ENCODE measurements around the gene CNOT11. TPM values are rescaled to one million over a fixed set of nuclear protein-coding genes. Genes with fewer than 3 reads are reported as not detected.
"Not testable (repeated sequence)": the region's sequence is repeated elsewhere in the genome, so short reads cannot be mapped to it uniquely, and the experiment has no call there.

CNOT11 gene
- total and polyA plus RNA-seq, 2 experiments from 2014 or later = 22.6 to 33.3 TPM

GRCh38 chr2:101219246-101219645 lies 33.4 kb upstream of the CNOT11 start:
- in situ Hi-C loops (cut with MboI) = loop anchor here (25.0 kb wide), 1 partner anchor 607 kb away; no protein-coding TSS in a partner anchor
- no peaks in the 10 kb centered on the region for H3F3A ChIP-seq (ENCODE audit: insufficient read depth)
- no peak overlapping the region for H3K9ac ChIP-seq
- no peaks in the 10 kb centered on the region for H3K79me2 ChIP-seq (ENCODE audit: insufficient read depth)
- H3K27ac ChIP-seq = no peak overlapping the region
- H3K36me3 ChIP-seq (ENCODE audit: low read depth) = no peaks in the 10 kb centered on the region
- TF ChIP-seq EZH2phosphoT487 (IDR thresholded peaks at IDR 0.05; ENCODE audit: insufficient read depth, low read depth) = no peak
- TF ChIP-seq EZH2 (IDR thresholded peaks at IDR 0.05; ENCODE audit: insufficient read depth, poor library complexity, severe bottlenecking) = no peak
- WGBS, 2 experiments (ENCODE audit: low coverage in 1 of 2, low lambda C conversion rate in 2 of 2, missing lambda C conversion rate in 2 of 2) = 88 to 93% methylated on average over 7 of the region's 7 CpGs
- no peaks in the 10 kb centered on the region for H3K27me3 ChIP-seq (replicated peaks; ENCODE audit: insufficient read depth)
- no peak for DNase-seq
- H3K4me2 ChIP-seq (ENCODE audit: unreplicated experiment) = no peak overlapping the region
- no peaks in the 10 kb centered on the region for H3K9me2 ChIP-seq (ENCODE audit: insufficient read depth)
- no peaks in the 10 kb centered on the region for H3K9me3 ChIP-seq (ENCODE audit: low read depth)
- no peaks in the 10 kb centered on the region for H4K20me1 ChIP-seq (ENCODE audit: insufficient read depth)
- no peak overlapping the region for H3K4me3 ChIP-seq
- H2AFZ ChIP-seq = no peak overlapping the region
- H3K4me1 ChIP-seq (ENCODE audit: insufficient read depth) = no peaks in the 10 kb centered on the region

GRCh38 chr2:101220091-101220490 lies 32.6 kb upstream of the CNOT11 start:
- H3K27me3 ChIP-seq (replicated peaks; ENCODE audit: insufficient read depth); H3F3A ChIP-seq (ENCODE audit: insufficient read depth); H3K27ac ChIP-seq; H3K9me2 ChIP-seq (ENCODE audit: insufficient read depth); H2AFZ ChIP-seq; DNase-seq; H3K9me3 ChIP-seq (ENCODE audit: low read depth); H3K9ac ChIP-seq; H3K79me2 ChIP-seq (ENCODE audit: insufficient read depth); H3K4me2 ChIP-seq (ENCODE audit: unreplicated experiment); H3K4me1 ChIP-seq (ENCODE audit: insufficient read depth); H4K20me1 ChIP-seq (ENCODE audit: insufficient read depth); H3K36me3 ChIP-seq (ENCODE audit: low read depth); H3K4me3 ChIP-seq: not testable (repeated sequence)
- WGBS, 2 experiments (ENCODE audit: low coverage in 1 of 2, low lambda C conversion rate in 2 of 2, missing lambda C conversion rate in 2 of 2) = 86 to 95% methylated on average over 7 of the region's 7 CpGs
- in situ Hi-C loops (cut with MboI) = loop anchor here (25.0 kb wide), 1 partner anchor 608 kb away; no protein-coding TSS in a partner anchor

GRCh38 chr2:101223814-101224231 lies 28.9 kb upstream of the CNOT11 start:
- peak; percentile 36 for DNase-seq
- in situ Hi-C loops (cut with MboI) = loop anchor here (25.0 kb wide), 1 partner anchor 612 kb away; no protein-coding TSS in a partner anchor

GRCh38 chr2:101230541-101231001 lies 22.1 kb upstream of the CNOT11 start:
- H3K4me3 ChIP-seq = no peak overlapping the region
- DNase-seq = peak; percentile 35
- in situ Hi-C loops (cut with MboI) = no loop called here
- no peaks in the 10 kb centered on the region for H3K27me3 ChIP-seq (replicated peaks; ENCODE audit: insufficient read depth)
- no peaks in the 10 kb centered on the region for H3K79me2 ChIP-seq (ENCODE audit: insufficient read depth)
- no peak for TF ChIP-seq EZH2phosphoT487 (IDR thresholded peaks at IDR 0.05; ENCODE audit: insufficient read depth, low read depth)
- TF ChIP-seq EZH2 (IDR thresholded peaks at IDR 0.05; ENCODE audit: insufficient read depth, poor library complexity, severe bottlenecking) = no peak
- 61 to 66% methylated on average over 2 of the region's 2 CpGs for WGBS, 2 experiments (ENCODE audit: low coverage in 1 of 2, low lambda C conversion rate in 2 of 2, missing lambda C conversion rate in 2 of 2)
- no peak overlapping the region for H3K27ac ChIP-seq
- H3K4me2 ChIP-seq (ENCODE audit: unreplicated experiment) = no peak overlapping the region
- no peak overlapping the region for H3K9ac ChIP-seq
- H3K9me3 ChIP-seq (ENCODE audit: low read depth) = no peaks in the 10 kb centered on the region
- no peaks in the 10 kb centered on the region for H3K9me2 ChIP-seq (ENCODE audit: insufficient read depth)
- H3K4me1 ChIP-seq (ENCODE audit: insufficient read depth) = peaks cover 4% of the 10 kb centered on the region; the same call in 1 of the 2 replicates
- H2AFZ ChIP-seq = no peak overlapping the region
- no peaks in the 10 kb centered on the region for H4K20me1 ChIP-seq (ENCODE audit: insufficient read depth)
- no peaks in the 10 kb centered on the region for H3F3A ChIP-seq (ENCODE audit: insufficient read depth)
- no peaks in the 10 kb centered on the region for H3K36me3 ChIP-seq (ENCODE audit: low read depth)

More at GRCh38 chr2:101223814-101224231, 28.9 kb upstream of the CNOT11 start:
- H3K36me3 ChIP-seq (ENCODE audit: low read depth) = no peaks in the 10 kb centered on the region
- H3K27ac ChIP-seq = no peak overlapping the region
- H3K79me2 ChIP-seq (ENCODE audit: insufficient read depth) = no peaks in the 10 kb centered on the region
- H3K27me3 ChIP-seq (replicated peaks; ENCODE audit: insufficient read depth) = no peaks in the 10 kb centered on the region
- TF ChIP-seq EZH2 (IDR thresholded peaks at IDR 0.05; ENCODE audit: insufficient read depth, poor library complexity, severe bottlenecking) = no peak
- H2AFZ ChIP-seq = no peak overlapping the region
- WGBS, 2 experiments (ENCODE audit: low coverage in 1 of 2, low lambda C conversion rate in 2 of 2, missing lambda C conversion rate in 2 of 2) = 37 to 43% methylated on average over 7 of the region's 7 CpGs
- no peaks in the 10 kb centered on the region for H3K4me1 ChIP-seq (ENCODE audit: insufficient read depth)
- H3K9ac ChIP-seq = no peak overlapping the region
- H3K9me2 ChIP-seq (ENCODE audit: insufficient read depth) = no peaks in the 10 kb centered on the region
- H3K9me3 ChIP-seq (ENCODE audit: low read depth) = no peaks in the 10 kb centered on the region
- no peaks in the 10 kb centered on the region for H4K20me1 ChIP-seq (ENCODE audit: insufficient read depth)
- no peaks in the 10 kb centered on the region for H3F3A ChIP-seq (ENCODE audit: insufficient read depth)
- no peak overlapping the region for H3K4me2 ChIP-seq (ENCODE audit: unreplicated experiment)
- no peak overlapping the region for H3K4me3 ChIP-seq

GRCh38 chr2:101231240-101231639 lies 21.4 kb upstream of the CNOT11 start:
- Histone ChIP-seq H3F3A (ENCODE audit: insufficient read depth) (no peaks in the 10 kb centered on the region), H3K9me2 (ENCODE audit: insufficient read depth) (no peaks in the 10 kb centered on the region), H4K20me1 (ENCODE audit: insufficient read depth) (no peaks in the 10 kb centered on the region), H3K4me2 (ENCODE audit: unreplicated experiment) (no peak overlapping the region), H3K9me3 (ENCODE audit: low read depth) (no peaks in the 10 kb centered on the region), H3K36me3 (ENCODE audit: low read depth) (no peaks in the 10 kb centered on the region), H3K4me3 (no peak overlapping the region), H3K4me1 (ENCODE audit: insufficient read depth) (peaks cover 4% of the 10 kb centered on the region; the same call in 1 of the 2 replicates), H3K27me3 (replicated peaks; ENCODE audit: insufficient read depth) (no peaks in the 10 kb centered on the region), H3K27ac (no peak overlapping the region), H2AFZ (no peak overlapping the region), H3K9ac (no peak overlapping the region), H3K79me2 (ENCODE audit: insufficient read depth) (no peaks in the 10 kb centered on the region)
- DNase-seq = no peak
- WGBS, 2 experiments (ENCODE audit: low coverage in 1 of 2, low lambda C conversion rate in 2 of 2, missing lambda C conversion rate in 2 of 2) = 81 to 96% methylated on average over 1 of the region's 1 CpG
- no peak for TF ChIP-seq EZH2 (IDR thresholded peaks at IDR 0.05; ENCODE audit: insufficient read depth, poor library complexity, severe bottlenecking)
- no peak for TF ChIP-seq EZH2phosphoT487 (IDR thresholded peaks at IDR 0.05; ENCODE audit: insufficient read depth, low read depth)
- in situ Hi-C loops (cut with MboI) = no loop called here
